Measurements from ENCODE around the gene HDAC9.

The HDAC9 gene

DNA sequence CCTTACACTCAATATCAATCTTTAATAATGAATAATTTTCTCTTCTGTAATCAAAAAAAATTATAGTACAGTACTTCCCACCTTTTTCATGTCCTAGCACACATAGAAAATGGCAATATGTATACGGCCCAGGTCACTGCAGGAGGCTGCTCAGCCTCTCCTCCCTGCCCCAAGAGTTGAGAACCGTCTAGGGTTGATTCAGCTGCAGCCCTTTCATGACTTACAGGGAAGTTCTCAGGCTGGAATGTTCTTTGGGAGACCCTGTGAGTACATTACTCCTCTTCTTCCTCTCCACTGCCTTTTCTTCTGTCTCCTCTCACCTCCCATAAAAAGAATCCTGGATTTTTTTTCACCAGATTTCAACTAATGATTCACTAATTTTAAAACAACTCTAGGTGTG is 180.0 kb downstream of the HDAC9 start:
- TF ChIP-seq, protein P1, sequence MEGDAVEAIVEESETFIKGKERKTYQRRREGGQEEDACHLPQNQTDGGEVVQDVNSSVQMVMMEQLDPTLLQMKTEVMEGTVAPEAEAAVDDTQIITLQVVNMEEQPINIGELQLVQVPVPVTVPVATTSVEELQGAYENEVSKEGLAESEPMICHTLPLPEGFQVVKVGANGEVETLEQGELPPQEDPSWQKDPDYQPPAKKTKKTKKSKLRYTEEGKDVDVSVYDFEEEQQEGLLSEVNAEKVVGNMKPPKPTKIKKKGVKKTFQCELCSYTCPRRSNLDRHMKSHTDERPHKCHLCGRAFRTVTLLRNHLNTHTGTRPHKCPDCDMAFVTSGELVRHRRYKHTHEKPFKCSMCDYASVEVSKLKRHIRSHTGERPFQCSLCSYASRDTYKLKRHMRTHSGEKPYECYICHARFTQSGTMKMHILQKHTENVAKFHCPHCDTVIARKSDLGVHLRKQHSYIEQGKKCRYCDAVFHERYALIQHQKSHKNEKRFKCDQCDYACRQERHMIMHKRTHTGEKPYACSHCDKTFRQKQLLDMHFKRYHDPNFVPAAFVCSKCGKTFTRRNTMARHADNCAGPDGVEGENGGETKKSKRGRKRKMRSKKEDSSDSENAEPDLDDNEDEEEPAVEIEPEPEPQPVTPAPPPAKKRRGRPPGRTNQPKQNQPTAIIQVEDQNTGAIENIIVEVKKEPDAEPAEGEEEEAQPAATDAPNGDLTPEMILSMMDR (IDR thresholded peaks at IDR 0.05; ENCODE audit: insufficient read depth, low read length, poor library complexity, severe bottlenecking) = no peak
- Histone ChIP-seq H3K4me3 (replicated peaks; ENCODE audit: low read depth, low read length) (no peak overlapping the region), H3K27me3 (replicated peaks; ENCODE audit: control insufficient read depth, insufficient read depth, low read length) (no peaks in the 10 kb centered on the region), H3K36me3 (ENCODE audit: control insufficient read depth, insufficient read depth, low read length) (no peaks in the 10 kb centered on the region)
- no peak for DNase-seq (ENCODE audit: extremely low read depth, insufficient read length)

- no peaks in the 10 kb centered on the region for H3K36me3 ChIP-seq (ENCODE audit: control insufficient read depth, insufficient read depth, low read length)
- no peak for DNase-seq (ENCODE audit: extremely low read depth, insufficient read length)
- TF ChIP-seq, protein P1 (IDR thresholded peaks at IDR 0.05; ENCODE audit: insufficient read depth, low read length, poor library complexity, severe bottlenecking) = no peak
- no peak overlapping the region for H3K4me3 ChIP-seq (replicated peaks; ENCODE audit: low read depth, low read length)
- H3K27me3 ChIP-seq (replicated peaks; ENCODE audit: control insufficient read depth, insufficient read depth, low read length) = no peaks in the 10 kb centered on the region
These were observed 183.7 kb downstream of the HDAC9 start for GRCh38 chr7:18679261-18679660.

DNA sequence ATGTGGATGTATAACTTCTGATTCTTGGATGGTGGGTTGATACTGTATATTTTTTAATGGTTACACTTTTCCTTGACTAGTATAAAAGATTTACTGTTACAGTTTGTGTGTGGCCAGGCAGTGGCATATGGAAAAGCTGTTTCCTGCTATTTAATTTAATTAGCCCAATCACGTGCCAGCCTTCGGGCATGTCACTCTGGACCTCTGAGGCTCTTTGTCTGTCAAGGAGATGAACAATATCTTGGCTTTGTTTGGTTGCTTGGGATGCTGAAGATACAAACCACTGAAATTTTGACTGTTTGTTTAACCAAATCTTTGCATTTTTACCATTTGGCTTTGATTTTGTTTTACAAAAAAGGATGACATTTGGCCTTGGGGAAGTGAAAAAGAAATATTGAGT is 185.0 kb downstream of the HDAC9 start:
- TF ChIP-seq, protein P1 (IDR thresholded peaks at IDR 0.05; ENCODE audit: insufficient read depth, low read length, poor library complexity, severe bottlenecking) = no peak
- no peaks in the 10 kb centered on the region for H3K27me3 ChIP-seq (replicated peaks; ENCODE audit: control insufficient read depth, insufficient read depth, low read length)
- DNase-seq (ENCODE audit: extremely low read depth, insufficient read length) = no peak

GRCh38 chr7:18684916-18685315 is 189.4 kb downstream of the HDAC9 start:
- no peak for DNase-seq (ENCODE audit: extremely low read depth, insufficient read length)
- Histone ChIP-seq H3K27me3 (replicated peaks; ENCODE audit: control insufficient read depth, insufficient read depth, low read length) (no peaks in the 10 kb centered on the region), H3K36me3 (ENCODE audit: control insufficient read depth, insufficient read depth, low read length) (no peaks in the 10 kb centered on the region), H3K4me3 (replicated peaks; ENCODE audit: low read depth, low read length) (no peak overlapping the region)
- TF ChIP-seq, protein P1 (IDR thresholded peaks at IDR 0.05; ENCODE audit: insufficient read depth, low read length, poor library complexity, severe bottlenecking) = no peak

More for the DNA sequence above, 185.0 kb downstream of the HDAC9 start:
- Histone ChIP-seq H3K4me3 (replicated peaks; ENCODE audit: low read depth, low read length) (no peak overlapping the region), H3K36me3 (ENCODE audit: control insufficient read depth, insufficient read depth, low read length) (no peaks in the 10 kb centered on the region)

DNA sequence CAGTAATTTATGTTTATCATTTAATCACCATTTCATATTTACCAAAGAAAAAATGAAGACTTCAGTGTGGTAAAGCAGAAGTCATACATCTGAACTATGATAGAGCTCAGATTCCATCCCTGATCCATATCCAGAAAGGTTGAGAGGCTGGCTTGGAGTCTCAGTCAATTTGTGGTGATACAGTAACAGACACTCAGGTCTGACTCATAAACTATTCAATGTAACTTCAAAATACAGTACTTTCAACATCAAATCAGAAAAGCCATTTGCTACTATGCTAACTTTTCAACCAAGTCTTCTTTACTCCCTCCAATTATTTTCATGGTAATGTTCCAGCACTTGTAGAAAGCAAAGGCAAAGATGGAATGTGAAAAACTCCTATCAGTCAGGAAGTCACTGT is 190.4 kb downstream of the HDAC9 start:
- DNase-seq (ENCODE audit: extremely low read depth, insufficient read length) = no peak
- no peaks in the 10 kb centered on the region for H3K36me3 ChIP-seq (ENCODE audit: control insufficient read depth, insufficient read depth, low read length)
- no peaks in the 10 kb centered on the region for H3K27me3 ChIP-seq (replicated peaks; ENCODE audit: control insufficient read depth, insufficient read depth, low read length)
- TF ChIP-seq, protein P1 (IDR thresholded peaks at IDR 0.05; ENCODE audit: insufficient read depth, low read length, poor library complexity, severe bottlenecking) = no peak
- no peak overlapping the region for H3K4me3 ChIP-seq (replicated peaks; ENCODE audit: low read depth, low read length)

DNA sequence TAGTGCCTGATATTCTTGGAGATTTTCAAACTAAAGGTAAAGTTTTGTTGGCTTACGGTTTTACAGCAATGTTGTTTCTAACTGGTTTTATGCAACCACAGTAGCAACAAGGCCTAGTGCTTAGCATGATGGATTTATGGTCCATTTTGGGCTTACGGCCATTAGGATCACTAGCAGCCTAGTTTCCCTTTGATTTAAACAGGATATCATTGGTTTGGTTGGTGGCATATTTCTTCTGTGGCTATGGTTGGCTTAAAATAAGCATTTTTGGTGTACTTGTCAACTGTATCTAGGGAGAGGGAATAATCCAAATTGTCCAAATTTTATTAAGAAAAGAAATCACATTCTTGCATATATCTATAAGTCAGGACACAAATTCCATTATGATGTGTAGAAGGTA is 194.0 kb downstream of the HDAC9 start:
- TF ChIP-seq, protein P1 (IDR thresholded peaks at IDR 0.05; ENCODE audit: insufficient read depth, low read length, poor library complexity, severe bottlenecking) = no peak
- H3K36me3 ChIP-seq (ENCODE audit: control insufficient read depth, insufficient read depth, low read length) = peaks cover 1% of the 10 kb centered on the region
- H3K4me3 ChIP-seq (replicated peaks; ENCODE audit: low read depth, low read length) = no peak overlapping the region
- no peaks in the 10 kb centered on the region for H3K27me3 ChIP-seq (replicated peaks; ENCODE audit: control insufficient read depth, insufficient read depth, low read length)
- DNase-seq (ENCODE audit: extremely low read depth, insufficient read length) = no peak
